Esophagus squamous epithelium (tissue), 5 donors: Measurements from ENCODE around the gene BGLAP. TPM values are rescaled to one million over a fixed set of nuclear protein-coding genes. Genes with fewer than 3 reads are reported as not detected.

Experiments used
- DNase-seq: peaks from one replicate; lab custom pipeline; 2025; lab: John Stamatoyannopoulos, UW
- H3K27ac ChIP-seq, 4 donors: fragments of 200-600 bp; sonication (generic); one replicate each; pipeline ENCODE4 v1.5.1; 2016 to 2019; ENCODE audit warnings: mild to moderate bottlenecking in 1 of 4
- H3K27me3 ChIP-seq, 4 donors: fragments of 200-600 bp; sonication (generic); 1 replicate in 3 of 4; 2 replicates in 1 of 4; pipeline versions ENCODE4 v1.5.1 to v1.6.0; 2017 to 2021; ENCODE audit warnings: antibody characterized with exemption in 1 of 4
- H3K36me3 ChIP-seq, 3 donors: fragments of 200-600 bp; sonication (generic); one replicate each; pipeline ENCODE4 v1.5.1; 2016 to 2019
- H3K4me1 ChIP-seq, 3 donors: fragments of 200-600 bp; sonication (generic); one replicate each; pipeline ENCODE4 v1.5.1; 2017 to 2019
- H3K4me3 ChIP-seq, 4 donors: fragments of 200-600 bp; sonication (generic); 1 replicate in 3 of 4; 2 replicates in 1 of 4; pipeline ENCODE4 v1.5.1; 2016 to 2019; ENCODE audit warnings: mild to moderate bottlenecking in 2 of 4, moderate library complexity in 1 of 4
- H3K9me3 ChIP-seq, 3 donors: fragments of 200-600 bp; sonication (generic); one replicate each; pipeline ENCODE4 v1.5.1; 2016 to 2019
- CTCF ChIP-seq, 6 experiments: fragments of 450-650 bp in 4 of 6; fragments of 200-600 bp in 2 of 6; sonication (generic) in 2 of 6; IDR thresholded peaks; one replicate each; pipeline ENCODE4 v1.5.1; 2016 to 2019; ENCODE audit warnings: antibody characterized with exemption in 6 of 6, mild to moderate bottlenecking in 4 of 6, moderate library complexity in 4 of 6
- POLR2A ChIP-seq, 4 donors: fragments of 450-650 bp; IDR thresholded peaks; one replicate each; pipeline ENCODE4 v1.6.1; 2017; ENCODE audit warnings: antibody characterized with exemption in 4 of 4, mild to moderate bottlenecking in 4 of 4, moderate library complexity in 3 of 4
- WGBS, 2 donors: methylation state at CpG; one replicate each; pipeline ENCODE4 v1.1.5; 2018; 5-methylcytosine and 5-hydroxymethylcytosine counted together
- intact Hi-C: fragments of 100-400 bp; cut with DNase I; formaldehyde crosslinking; loops from one replicate; pipeline ENCODE4 v1.15.0; 2022
- total RNA-seq, 4 donors: library from RNA; depleted of rRNA; stranded (reverse); fragments of >200 nt; gene quantifications; one replicate each; pipeline ENCODE4 v1.1.0, GENCODE V29; 2016
- donor health status: DM: yes; HTN: yes; CAD: no.

Gene BGLAP
- total RNA-seq, 4 donors from 2014 or later = 0.38 to 1.7 (median 0.40) TPM; not detected in 1

GRCh38 chr1:156230473-156230837, 11.5 kb upstream of the BGLAP start:
- H3K27me3 ChIP-seq = no peaks in the 10 kb centered on the region
- TF ChIP-seq CTCF (IDR thresholded peaks at IDR 0.05) (no peak), POLR2A (IDR thresholded peaks at IDR 0.05) (no peak)
- no peaks in the 10 kb centered on the region for H3K9me3 ChIP-seq
- intact Hi-C loops = no loop called here
- peaks cover 0 to 97% (median 8%) of the 10 kb centered on the region in 3 donors for H3K36me3 ChIP-seq
- no peak overlapping the region for H3K4me3 ChIP-seq
- no peak for DNase-seq
- no peak overlapping the region for H3K27ac ChIP-seq
- peaks cover 0 to 4% (median 0%) of the 10 kb centered on the region in 3 donors for H3K4me1 ChIP-seq
- WGBS, 2 donors = 60 to 89% methylated on average over 1 of the region's 1 CpG

- Histone ChIP-seq H3K9me3 (no peaks in the 10 kb centered on the region), H3K27me3 (no peaks in the 10 kb centered on the region), H3K4me3 (no peak overlapping the region), H3K27ac (no peak overlapping the region), H3K36me3 (peaks cover 7 to 99% (median 16%) of the 10 kb centered on the region in 3 donors), H3K4me1 (no peaks in the 10 kb centered on the region)
- WGBS, 2 donors = 83 to 84% methylated on average over 11 of the region's 12 CpGs
- intact Hi-C loops = no loop called here
- DNase-seq = no peak
- TF ChIP-seq CTCF (IDR thresholded peaks at IDR 0.05) = no peak
- no peak for TF ChIP-seq POLR2A (IDR thresholded peaks at IDR 0.05)
These were observed 9.6 kb upstream of the BGLAP start for GRCh38 chr1:156232201-156232894.

- no peak for TF ChIP-seq POLR2A (IDR thresholded peaks at IDR 0.05)
- TF ChIP-seq CTCF (IDR thresholded peaks at IDR 0.05) = no peak
- no peak overlapping the region for H3K4me3 ChIP-seq
- H3K27me3 ChIP-seq = no peaks in the 10 kb centered on the region
- DNase-seq = no peak
- peaks cover 9 to 99% (median 22%) of the 10 kb centered on the region in 3 donors for H3K36me3 ChIP-seq
- 81 to 86% methylated on average over 5 of the region's 5 CpGs for WGBS, 2 donors
- no peak overlapping the region for H3K27ac ChIP-seq
- H3K4me1 ChIP-seq = no peaks in the 10 kb centered on the region
- intact Hi-C loops = no loop called here
- H3K9me3 ChIP-seq = no peaks in the 10 kb centered on the region
These were observed 8.4 kb upstream of the BGLAP start for GRCh38 chr1:156233426-156234127.

GRCh38 chr1:156236164-156236563, 5.8 kb upstream of the BGLAP start:
- intact Hi-C loops = no loop called here
- Histone ChIP-seq H3K4me1 (peaks cover 0 to 3% (median 0%) of the 10 kb centered on the region in 3 donors), H3K9me3 (no peaks in the 10 kb centered on the region), H3K27me3 (no peaks in the 10 kb centered on the region), H3K27ac (no peak overlapping the region), H3K4me3 (no peak overlapping the region), H3K36me3 (peaks cover 15 to 100% (median 22%) of the 10 kb centered on the region in 3 donors)
- DNase-seq = no peak
- WGBS, 2 donors = 66 to 82% methylated on average over 2 of the region's 12 CpGs
- no peak for TF ChIP-seq CTCF (IDR thresholded peaks at IDR 0.05)
- TF ChIP-seq POLR2A (IDR thresholded peaks at IDR 0.05) = no peak

GRCh38 chr1:156238248-156238647, 3.7 kb upstream of the BGLAP start:
- H3K4me3 ChIP-seq = no peak overlapping the region
- H3K27ac ChIP-seq = no peak overlapping the region
- H3K27me3 ChIP-seq = no peaks in the 10 kb centered on the region
- H3K9me3 ChIP-seq = no peaks in the 10 kb centered on the region
- H3K4me1 ChIP-seq = peaks cover 0 to 11% (median 0%) of the 10 kb centered on the region in 3 donors
- no peak for TF ChIP-seq CTCF (IDR thresholded peaks at IDR 0.05)
- no peak for TF ChIP-seq POLR2A (IDR thresholded peaks at IDR 0.05)
- DNase-seq = no peak
- WGBS, 2 donors = 93 to 94% methylated on average over 5 of the region's 5 CpGs
- peaks cover 15 to 94% (median 22%) of the 10 kb centered on the region in 3 donors for H3K36me3 ChIP-seq
- intact Hi-C loops = no loop called here
